ENCODE measurements around the gene EXD3.

DNA sequence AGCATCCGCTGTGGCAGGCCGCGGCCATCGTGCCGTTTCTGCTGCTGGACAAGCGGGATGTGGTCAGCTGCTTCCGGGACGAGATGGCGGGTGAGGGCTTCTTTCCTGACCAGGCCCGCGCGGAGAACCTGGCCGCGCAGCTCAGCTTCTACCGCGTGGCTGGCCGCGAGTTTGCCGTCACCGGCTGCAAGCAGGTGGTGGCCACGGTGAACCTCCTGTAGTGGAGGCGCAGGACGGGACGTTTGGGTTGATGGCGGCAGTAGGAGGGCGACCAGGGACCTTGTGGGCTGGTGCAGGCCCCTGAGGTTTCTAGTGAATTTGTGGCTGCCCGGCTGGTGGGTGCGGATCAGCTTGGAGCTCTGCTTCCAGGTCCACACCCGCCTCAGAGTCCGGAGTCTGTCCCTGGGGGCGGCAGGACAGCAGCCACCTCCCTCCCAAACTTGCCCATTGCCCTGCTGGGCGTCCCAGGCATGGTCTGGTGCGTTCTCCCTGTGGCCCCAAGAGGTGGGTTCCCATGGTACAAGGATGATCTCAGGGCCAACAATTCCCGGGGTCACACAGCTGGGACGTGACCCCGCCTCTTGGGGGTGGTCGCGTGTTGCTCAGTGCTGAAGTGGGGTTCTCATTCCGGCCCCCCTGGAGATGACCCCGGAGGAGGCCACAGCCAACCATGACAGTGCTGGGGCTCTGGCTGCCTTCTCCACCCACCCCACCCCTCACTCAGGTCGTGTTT, 143.1 kb downstream of the EXD3 start:
- TF ChIP-seq, protein P1, sequence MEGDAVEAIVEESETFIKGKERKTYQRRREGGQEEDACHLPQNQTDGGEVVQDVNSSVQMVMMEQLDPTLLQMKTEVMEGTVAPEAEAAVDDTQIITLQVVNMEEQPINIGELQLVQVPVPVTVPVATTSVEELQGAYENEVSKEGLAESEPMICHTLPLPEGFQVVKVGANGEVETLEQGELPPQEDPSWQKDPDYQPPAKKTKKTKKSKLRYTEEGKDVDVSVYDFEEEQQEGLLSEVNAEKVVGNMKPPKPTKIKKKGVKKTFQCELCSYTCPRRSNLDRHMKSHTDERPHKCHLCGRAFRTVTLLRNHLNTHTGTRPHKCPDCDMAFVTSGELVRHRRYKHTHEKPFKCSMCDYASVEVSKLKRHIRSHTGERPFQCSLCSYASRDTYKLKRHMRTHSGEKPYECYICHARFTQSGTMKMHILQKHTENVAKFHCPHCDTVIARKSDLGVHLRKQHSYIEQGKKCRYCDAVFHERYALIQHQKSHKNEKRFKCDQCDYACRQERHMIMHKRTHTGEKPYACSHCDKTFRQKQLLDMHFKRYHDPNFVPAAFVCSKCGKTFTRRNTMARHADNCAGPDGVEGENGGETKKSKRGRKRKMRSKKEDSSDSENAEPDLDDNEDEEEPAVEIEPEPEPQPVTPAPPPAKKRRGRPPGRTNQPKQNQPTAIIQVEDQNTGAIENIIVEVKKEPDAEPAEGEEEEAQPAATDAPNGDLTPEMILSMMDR (IDR thresholded peaks at IDR 0.05) = no peak
- no peak for TF ChIP-seq POLR2A (IDR thresholded peaks at IDR 0.05)
